ENCODE data around the gene PLA2G4D. TPM values are rescaled to one million over a fixed set of nuclear protein-coding genes. Genes with fewer than 3 reads are reported as not detected.

PLA2G4D gene
- total and polyA plus RNA-seq, 10 of the 15 experiments (the other 5 are each of a cell fraction or from before 2014, with no cell fraction given), result 0.03 TPM; not detected in 9

DNA sequence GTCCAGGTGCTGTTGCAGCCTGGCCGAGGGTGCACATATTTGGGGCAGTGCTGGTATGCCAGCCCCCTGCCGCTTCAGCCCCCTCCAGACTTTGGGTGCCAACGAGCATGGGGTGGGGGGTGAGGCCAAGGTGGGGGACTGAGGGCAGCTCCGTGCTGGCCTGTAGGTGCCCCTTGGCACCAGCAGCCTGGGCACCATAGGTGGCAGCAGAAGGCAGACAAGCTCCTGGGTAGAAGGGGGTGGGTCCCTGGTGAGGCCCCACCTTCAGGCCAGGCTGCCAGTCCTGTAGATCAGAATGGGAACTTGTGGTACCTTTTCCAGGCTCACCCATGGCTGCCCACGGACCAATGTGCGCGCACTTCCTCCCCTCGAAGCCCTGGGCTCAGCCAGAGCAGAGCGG, 57.4 kb downstream of the PLA2G4D start:
- H3K36me3 ChIP-seq (ENCODE audit: control insufficient read depth in 2 of 2, insufficient read depth in 2 of 2, low read length in 1 of 2), result no peaks in the 10 kb centered on the region
- POLR2A ChIA-PET, result interaction anchor here (0.6 to 0.8 kb wide), 2 partner anchors 25 to 172 kb away, joined by 3 read pairs; no protein-coding TSS in a partner anchor
- H2AFZ ChIP-seq (ENCODE audit: control insufficient read depth, low read depth, low read length), result no peak overlapping the region
- no peaks in the 10 kb centered on the region for H4K20me1 ChIP-seq (ENCODE audit: control insufficient read depth, insufficient read depth)
- peaks cover 29% of the 10 kb centered on the region for H3K4me1 ChIP-seq (ENCODE audit: control insufficient read depth, insufficient read depth, low read length)
- CTCF ChIA-PET, result interaction anchor here (0.6 to 1.1 kb wide), 4 partner anchors 14 to 138 kb away, joined by 3 read pairs; no protein-coding TSS in a partner anchor
- ATAC-seq (no peak), DNase-seq (ENCODE audit: low read depth, low spot score) (no peak), FAIRE-seq (no peak)
- H3K4me2 ChIP-seq (ENCODE audit: control insufficient read depth, insufficient read depth), result no peak overlapping the region
- no peak for TF ChIP-seq EGR1 (IDR thresholded peaks at IDR 0.05; ENCODE audit: borderline replicate concordance in 1 of 2, low read depth in 2 of 2, low read length in 2 of 2)
- TF ChIP-seq RELA (IDR thresholded peaks at IDR 0.05; ENCODE audit: borderline replicate concordance, partially characterized antibody), result no peak
- no peak for TF ChIP-seq CBX3 (IDR thresholded peaks at IDR 0.05; ENCODE audit: borderline replicate concordance, low read depth)
- TF ChIP-seq ATF2 (IDR thresholded peaks at IDR 0.05; ENCODE audit: low read length), result no peak
- TF ChIP-seq BCL11A (IDR thresholded peaks at IDR 0.05; ENCODE audit: low read depth, low read length), result no peak
- no peak for TF ChIP-seq ZZZ3 (IDR thresholded peaks at IDR 0.05; ENCODE audit: control insufficient read depth, insufficient read length, low read depth)
- TF ChIP-seq DPF2 (IDR thresholded peaks at IDR 0.05), result no peak
- TF ChIP-seq GATAD2B (conservative IDR thresholded peaks at IDR 0.05; ENCODE audit: low read depth), result no peak
- no peak for TF ChIP-seq PML (IDR thresholded peaks at IDR 0.05; ENCODE audit: low read length)
- no peak for TF ChIP-seq CHD2 (IDR thresholded peaks at IDR 0.05; ENCODE audit: borderline replicate concordance, low read depth, low read length)
- TF ChIP-seq FOXM1 (IDR thresholded peaks at IDR 0.05; ENCODE audit: low read depth, low read length), result no peak
- no peak for TF ChIP-seq TCF12 (IDR thresholded peaks at IDR 0.05; ENCODE audit: low read depth, low read length)
- no peak for TF ChIP-seq BMI1 (IDR thresholded peaks at IDR 0.05; ENCODE audit: borderline replicate concordance)
- TF ChIP-seq PRDM15 (CRISPR knock-in tag; IDR thresholded peaks at IDR 0.05), result no peak
- no peak for TF ChIP-seq REST (IDR thresholded peaks at IDR 0.05; ENCODE audit: low read depth, low read length)
- no peak for TF ChIP-seq BHLHE40 (IDR thresholded peaks at IDR 0.05; ENCODE audit: borderline replicate concordance in 1 of 2, low read depth in 2 of 2, low read length in 1 of 2)
- WGBS (ENCODE audit: insufficient coverage, insufficient replicate concordance, low lambda C conversion rate, missing lambda C conversion rate), result 96% methylated on average over 6 of the region's 9 CpGs
- in situ Hi-C loops (cut with MboI) (no loop called here), intact Hi-C loops (cut with micrococcal nuclease; ENCODE audit: unreplicated experiment) (no loop called here)
- no peak overlapping the region for H3K4me3 ChIP-seq
- no peaks in the 10 kb centered on the region for H3K27me3 ChIP-seq (replicated peaks in 1 of 2; ENCODE audit: control insufficient read depth in 2 of 2, insufficient read depth in 2 of 2, low read length in 1 of 2)
- SMC1A ChIA-PET (ENCODE audit: uncharacterized antibody, unreplicated experiment), result interaction anchor here (0.9 kb wide), 1 partner anchor 17 kb away, joined by 5 read pairs; no protein-coding TSS in a partner anchor
- H3K27ac ChIP-seq (ENCODE audit: control insufficient read depth, insufficient read depth), result no peak overlapping the region
- RAD21 ChIA-PET (ENCODE audit: unreplicated experiment), result no interaction called here
- BruUV-seq (replicated peaks), result no TSS peak
- H3K9ac ChIP-seq (ENCODE audit: control insufficient read depth, insufficient read depth, low read length), result no peak overlapping the region
- peaks cover 3% of the 10 kb centered on the region; the same call in 2 of the 3 replicates for H3K9me3 ChIP-seq (replicated peaks; ENCODE audit: control insufficient read depth, insufficient read depth, low read length)
- peaks cover 2% of the 10 kb centered on the region for H3K79me2 ChIP-seq (ENCODE audit: control insufficient read depth, insufficient read depth, low read length)

All from GM12878 (cell line).